ENCODE results near the gene SKAP1.
"Not testable (repeated sequence)": the region's sequence is repeated elsewhere in the genome, so short reads cannot be mapped to it uniquely, and the experiment has no call there.

The SKAP1 gene

DNA sequence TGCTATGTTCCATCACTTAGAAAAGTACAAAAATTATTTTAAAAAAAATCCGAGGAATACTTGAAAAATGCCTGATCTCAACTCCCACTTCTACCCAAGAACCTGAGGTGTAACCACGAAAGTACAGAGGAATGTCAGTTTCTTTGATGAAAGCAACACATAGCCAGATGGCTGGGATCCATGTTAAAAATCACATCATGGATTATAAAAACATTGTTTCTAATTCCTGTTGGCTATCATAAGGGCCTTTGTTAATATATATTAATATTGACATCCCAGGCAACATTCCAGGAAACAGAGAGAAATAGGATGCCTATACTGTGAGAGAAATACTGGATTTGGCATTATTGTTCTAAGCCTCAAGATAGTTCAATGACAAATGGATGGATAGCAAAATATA, 115.3 kb downstream of the SKAP1 start:
- DNase-seq: no peak

DNA sequence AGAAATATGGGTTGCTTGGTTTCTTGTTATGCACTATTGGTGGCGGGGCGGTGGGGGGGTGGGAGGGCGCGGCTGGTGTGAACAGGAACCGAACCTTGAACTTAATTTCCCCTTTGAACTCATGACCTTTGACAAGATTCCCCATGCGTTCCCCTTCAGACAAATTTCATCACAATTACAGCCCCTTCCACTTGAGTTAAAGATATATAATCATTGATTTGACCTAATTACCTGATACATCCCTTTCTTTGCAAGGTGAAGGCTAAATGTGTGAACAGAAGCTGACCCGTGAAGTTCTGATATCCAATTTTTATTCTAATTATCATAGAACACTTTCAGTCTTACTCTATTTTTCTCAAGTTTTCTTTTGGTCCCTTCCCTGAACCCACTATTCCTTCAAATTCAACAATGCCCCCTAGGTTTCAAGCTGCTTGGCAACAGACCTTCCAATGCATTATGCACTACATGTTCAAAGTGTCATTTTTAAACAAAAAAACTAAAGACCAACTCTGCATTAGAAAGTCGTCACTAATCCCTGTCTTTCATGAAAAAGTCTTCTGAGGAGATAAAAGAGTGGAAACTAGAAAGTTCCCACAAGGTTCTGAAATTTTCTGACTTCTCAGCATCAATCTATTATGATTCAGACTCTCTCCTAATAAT, 116.8 kb downstream of the SKAP1 start:
- no peak for DNase-seq

GRCh38 chr17:48311324-48311723, 118.7 kb downstream of the SKAP1 start:
- DNase-seq: no peak

DNA sequence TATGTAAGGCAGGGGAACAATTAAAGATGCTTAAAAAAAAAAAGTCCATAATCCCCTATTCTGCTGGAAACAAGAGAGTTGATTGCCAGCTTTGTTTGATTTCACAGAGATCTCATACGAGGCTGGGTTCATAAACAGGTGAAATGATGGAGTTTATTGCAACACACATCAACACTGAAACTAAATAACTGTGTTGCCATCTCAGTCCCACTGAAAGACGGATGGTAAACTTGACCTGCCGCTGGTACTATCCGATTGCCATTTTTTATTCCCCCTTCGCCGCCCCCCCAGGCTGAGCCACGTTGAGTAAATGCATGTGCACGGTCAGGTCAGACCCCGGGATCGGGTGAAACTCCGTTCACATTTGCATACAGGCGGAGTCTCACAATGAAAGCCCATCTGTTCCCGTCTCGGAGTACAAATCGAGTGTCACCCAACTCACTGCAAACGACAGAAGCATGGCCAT, 119.2 kb downstream of the SKAP1 start:
- DNase-seq: no peak

DNA sequence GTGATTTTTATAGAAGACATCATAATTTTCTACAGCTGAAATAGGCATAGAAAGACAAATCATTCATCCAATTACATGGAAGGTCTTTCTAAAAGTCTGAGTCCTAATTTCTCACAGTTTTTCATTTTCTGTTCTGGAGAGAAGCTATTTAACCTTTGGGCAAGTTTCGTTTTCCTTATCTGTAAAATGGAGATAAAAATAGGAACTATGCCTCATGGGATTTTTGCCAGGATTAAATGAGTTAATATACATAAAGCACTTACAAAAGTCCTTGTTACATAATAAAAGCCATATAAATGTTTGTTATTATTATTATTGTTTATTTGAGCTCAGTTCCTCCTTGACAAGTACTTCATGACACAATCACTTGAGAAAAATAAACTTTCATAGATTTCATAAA, 121.4 kb downstream of the SKAP1 start:
- DNase-seq: no peak

GRCh38 chr17:48307814-48308411, 122.1 kb downstream of the SKAP1 start:
- DNase-seq: peak in 4 of 6 experiments; percentile 5 to 46 (median 18)

GRCh38 chr17:48307255-48307654, 122.8 kb downstream of the SKAP1 start:
- no peak for DNase-seq

- DNase-seq: no peak
Measured at GRCh38 chr17:48301002-48301401, 129.0 kb downstream of the SKAP1 start.

DNA sequence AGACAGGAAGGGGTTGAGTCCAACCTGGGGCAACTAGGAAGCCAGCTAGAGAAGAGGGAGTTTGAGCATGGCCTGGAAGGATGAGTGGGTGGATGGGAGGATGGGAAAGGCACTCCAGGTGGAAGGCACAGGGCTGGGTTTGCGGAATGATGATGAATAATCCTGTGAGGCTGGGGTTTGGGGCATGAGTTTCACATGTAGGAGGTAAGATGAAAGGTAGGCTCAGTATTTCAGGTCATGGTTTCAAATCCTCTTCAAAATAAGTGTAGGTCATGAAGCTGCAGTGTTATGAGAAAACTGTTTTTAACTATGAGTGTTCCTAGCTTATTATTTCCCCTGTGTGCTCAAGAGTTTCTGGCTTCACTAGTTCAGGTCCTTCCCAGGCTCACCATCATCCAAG, 130.3 kb downstream of the SKAP1 start:
- no peak for DNase-seq

GRCh38 chr17:48297825-48298224, 132.2 kb downstream of the SKAP1 start:
- no peak for DNase-seq

GRCh38 chr17:48296453-48296852, 133.6 kb downstream of the SKAP1 start:
- no peak for DNase-seq

DNA sequence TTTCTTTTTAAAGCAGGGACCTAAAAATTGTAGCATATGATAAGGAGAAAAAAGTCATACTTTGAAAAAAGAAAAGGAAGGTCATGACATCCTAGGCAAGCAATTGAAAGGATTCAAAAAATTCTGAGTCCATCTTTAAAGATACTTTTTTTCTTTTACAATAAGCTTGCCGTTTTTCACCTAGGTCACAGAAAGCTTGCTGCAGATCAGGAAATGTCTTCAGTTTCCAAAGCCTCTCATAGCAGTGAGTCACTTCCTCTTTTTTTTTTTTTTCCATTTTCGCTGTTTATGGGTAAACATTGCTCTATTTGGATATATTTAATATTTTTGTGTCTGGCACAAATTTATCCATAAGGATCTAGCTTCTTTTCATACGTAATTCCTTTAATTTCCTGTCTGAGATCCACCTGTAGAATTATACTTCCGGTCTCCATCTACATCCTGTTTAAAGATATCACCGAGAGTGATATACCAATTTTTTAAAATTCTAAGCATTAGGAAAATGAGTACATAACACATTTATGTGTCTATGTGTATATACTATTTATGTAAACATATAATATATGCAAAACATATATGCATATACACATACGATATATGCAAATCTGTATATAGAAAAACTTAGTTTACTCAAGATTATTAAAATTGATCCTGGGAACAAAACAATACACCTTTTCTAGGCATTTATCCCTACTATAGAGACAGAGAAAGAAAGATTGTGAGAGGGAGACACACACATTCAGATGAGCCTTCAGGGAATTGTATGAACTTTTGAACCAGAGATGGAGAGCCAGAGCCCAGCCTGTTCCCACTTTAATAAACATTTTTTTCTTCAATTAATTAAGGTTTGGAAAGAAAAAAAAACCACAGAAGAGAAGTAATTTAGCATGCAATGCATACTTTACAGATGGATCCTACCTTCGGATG, 134.4 kb downstream of the SKAP1 start:
- peak in 1 of 6 experiments; percentile 6 for DNase-seq

DNA sequence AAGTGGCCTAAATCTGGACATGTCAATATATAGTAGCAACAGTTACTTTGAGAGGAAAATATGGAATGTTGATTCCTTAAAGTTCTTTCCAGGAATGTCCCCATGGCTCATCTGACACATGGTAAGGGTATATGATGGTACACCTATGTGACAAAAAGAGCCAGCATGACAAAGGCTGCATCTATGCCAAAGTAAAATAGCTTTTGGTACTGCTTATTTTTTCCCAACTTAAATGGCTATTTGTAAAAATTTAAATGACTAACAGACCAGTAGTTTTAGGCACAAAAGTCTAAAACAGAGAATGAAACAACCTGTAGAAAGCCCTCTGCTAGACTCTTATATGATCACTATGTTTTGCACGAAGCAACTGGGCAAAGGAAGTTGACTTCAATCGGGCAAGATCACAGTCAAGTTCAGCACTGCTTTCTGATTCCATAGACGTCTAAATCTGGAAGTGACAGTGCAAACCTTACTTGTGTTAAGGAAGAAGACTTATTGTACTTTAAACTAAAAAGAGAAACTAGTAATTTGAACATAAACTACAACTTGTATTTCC, 135.1 kb downstream of the SKAP1 start:
- peak in 2 of 6 experiments; percentile 5 to 10 for DNase-seq

DNA sequence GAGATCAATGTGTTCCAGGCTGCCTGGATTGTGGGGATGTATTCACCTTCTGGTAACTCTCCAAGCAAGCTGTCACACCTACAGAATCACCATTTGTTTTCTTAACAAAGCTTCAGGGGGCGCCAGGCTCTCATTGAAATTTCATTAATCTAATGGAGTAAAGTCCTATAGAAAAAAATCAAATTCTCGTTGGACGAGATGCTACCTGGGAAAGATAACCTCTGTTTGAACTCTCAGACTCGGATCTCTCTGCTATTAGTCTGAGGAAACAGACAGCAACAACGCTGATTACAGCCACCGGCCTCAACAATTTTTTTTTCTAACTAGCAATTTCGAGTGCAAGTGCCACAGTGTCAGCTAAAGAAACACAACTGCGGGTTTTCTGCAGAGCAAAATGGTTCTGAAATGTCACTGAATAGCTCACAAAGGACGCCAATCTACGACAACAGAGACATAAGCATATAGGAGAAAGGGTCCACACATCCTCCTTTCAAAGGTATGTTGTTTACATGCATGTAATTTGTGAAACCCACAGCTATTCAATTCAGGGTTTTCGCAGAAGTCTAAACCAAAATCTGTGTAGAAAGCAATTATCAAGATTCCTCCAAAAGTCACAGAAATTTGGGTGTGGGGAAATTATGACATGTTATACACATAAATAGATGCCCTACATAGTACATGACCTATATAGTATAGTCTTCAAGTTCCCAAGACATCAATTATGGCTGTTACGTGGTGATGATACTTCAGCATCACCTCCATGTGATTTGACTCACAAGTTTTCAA, 135.8 kb downstream of the SKAP1 start:
- no peak for DNase-seq

- no peak for DNase-seq
Measured at GRCh38 chr17:48293319-48294019, 136.5 kb downstream of the SKAP1 start.

DNA sequence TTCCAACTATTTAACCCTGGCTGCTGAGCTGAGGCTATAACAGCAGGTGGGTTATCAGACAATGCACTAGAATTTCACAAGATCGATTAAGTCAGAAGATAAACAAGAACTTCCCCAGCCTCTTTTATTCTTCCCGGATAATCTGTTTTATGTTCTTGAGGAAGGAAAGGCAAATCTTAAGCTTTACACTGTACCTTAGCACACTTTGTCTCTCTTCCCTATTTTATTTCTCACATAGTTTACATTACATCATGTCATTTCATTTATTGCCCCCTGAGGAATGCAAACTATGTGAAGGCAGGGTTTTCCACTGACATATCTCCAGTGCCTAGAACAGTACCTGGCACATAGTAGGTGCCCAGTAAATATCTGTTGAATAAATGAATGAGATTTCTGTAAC, 139.6 kb downstream of the SKAP1 start:
- no peak for DNase-seq

DNA sequence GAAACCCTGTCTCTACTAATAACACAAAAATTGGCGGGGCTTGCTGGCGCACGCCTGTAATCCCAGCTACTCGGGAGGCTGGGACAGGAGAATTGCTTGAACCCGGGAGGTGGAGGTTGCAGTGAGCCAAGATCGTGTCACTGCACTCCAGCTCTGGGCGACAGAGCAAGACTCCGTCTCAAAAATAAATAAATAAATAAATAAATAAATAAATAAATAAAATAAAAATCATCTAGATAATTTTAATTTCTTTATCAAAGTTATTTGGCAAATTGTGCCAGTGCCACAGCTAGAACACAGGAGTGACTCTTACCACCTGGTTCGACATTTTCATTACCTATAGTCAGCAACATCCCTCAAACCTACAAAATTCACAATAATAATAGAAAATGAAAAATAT, 143.1 kb downstream of the SKAP1 start:
- DNase-seq: not testable (repeated sequence)

DNA sequence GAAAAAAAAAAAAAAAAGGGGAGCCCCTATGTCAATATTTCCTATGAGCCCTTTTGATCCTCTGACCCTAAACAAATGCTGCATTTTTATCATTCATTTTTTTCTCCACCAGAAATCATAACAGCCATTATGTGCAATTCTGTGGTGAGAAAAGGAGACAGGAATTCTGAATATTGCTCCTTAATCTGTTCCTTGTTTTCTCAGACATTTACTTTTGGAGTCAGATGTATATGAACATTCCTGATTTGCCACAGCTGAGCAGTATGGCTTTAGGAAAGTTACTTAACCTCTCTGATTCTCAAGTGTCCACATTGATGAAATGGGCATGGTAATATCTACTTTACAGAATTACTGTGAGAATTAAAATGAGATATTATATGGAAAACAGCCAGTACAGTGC, 144.4 kb downstream of the SKAP1 start:
- no peak for DNase-seq

GRCh38 chr17:48283907-48284306, 146.1 kb downstream of the SKAP1 start:
- no peak for DNase-seq

DNA sequence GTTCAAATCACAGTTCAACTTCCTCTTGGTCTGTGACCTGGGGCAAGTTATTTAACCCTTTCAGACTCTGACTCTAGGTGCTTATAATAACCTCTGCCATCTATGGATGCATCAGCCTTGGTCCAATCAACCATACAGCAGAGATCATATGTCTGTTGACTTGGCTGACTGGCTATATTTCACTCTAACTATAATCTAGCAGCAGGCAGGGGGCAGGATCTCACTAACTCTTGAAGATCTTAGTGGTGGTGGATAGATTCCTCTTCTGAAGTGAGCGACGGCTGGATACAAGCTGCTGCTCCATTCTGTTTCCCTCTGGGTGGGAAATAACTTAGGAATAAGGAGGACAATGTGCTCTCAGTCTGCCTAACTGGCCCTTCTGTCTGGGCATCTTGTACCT, 146.6 kb downstream of the SKAP1 start:
- DNase-seq: no peak

DNA sequence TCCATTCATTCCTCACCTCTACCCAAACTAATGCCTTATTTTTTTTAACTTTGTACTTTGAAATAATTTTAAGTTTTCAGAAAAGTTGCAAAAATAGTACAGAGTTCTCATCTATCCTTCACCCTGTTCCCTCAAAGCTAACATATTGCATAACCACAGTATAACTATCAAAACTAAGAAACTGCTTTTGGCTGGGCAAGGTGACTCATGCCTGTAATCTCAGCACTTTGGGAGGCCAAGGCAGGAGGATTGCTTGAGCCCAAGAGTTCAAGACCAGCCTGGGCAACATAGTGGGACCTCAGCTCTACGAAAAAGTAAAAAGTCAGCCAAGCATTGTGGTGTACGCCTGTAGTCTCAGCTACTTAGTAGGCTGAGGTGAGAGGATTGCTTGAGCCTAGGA, 147.7 kb downstream of the SKAP1 start:
- no peak for DNase-seq

All from stimulated activated naive CD4-positive, alpha-beta T cell (primary cell).